Kidney epithelial cell (primary cell): ENCODE results near the gene STK39. TPM values are rescaled to one million over a fixed set of nuclear protein-coding genes. Genes with fewer than 3 reads are reported as not detected.

Experiments used
- DNase-seq: peaks from one replicate; pipeline ENCODE4 v3.0.0-alpha.2; 2010; ENCODE audit warnings: low read depth
- H3K27me3 ChIP-seq: 2 replicates; pipeline ENCODE4 v1.6.0; 2011; ENCODE audit warnings: low read length; ENCODE audit not compliant: control insufficient read depth, insufficient read depth
- H3K36me3 ChIP-seq: 2 replicates; pipeline ENCODE4 v1.5.1; 2011; ENCODE audit warnings: low read length; ENCODE audit not compliant: control insufficient read depth, insufficient read depth
- H3K4me3 ChIP-seq: 2 replicates; pipeline ENCODE4 v1.5.1; 2011; ENCODE audit warnings: low read depth, mild to moderate bottlenecking, control low read depth, low read length
- CTCF ChIP-seq: IDR thresholded peaks from 2 replicates; pipeline ENCODE4 v1.5.1; 2011; ENCODE audit warnings: mild to moderate bottlenecking, moderate library complexity, low read length, control low read depth, inconsistent platforms; ENCODE audit not compliant: insufficient read depth, poor library complexity, severe bottlenecking
- total RNA-seq: library from RNA; depleted of rRNA; stranded (reverse); fragments of >200 nt; gene quantifications from 2 replicates; pipeline ENCODE4 v1.2.3, GENCODE V29; 2015

Gene STK39
- total RNA-seq, 1 donor from 2014 or later, result 30.1 TPM

GRCh38 chr2:168034616-168035015 lies 212.8 kb downstream of the STK39 start:
- Histone ChIP-seq H3K36me3 (no peaks in the 10 kb centered on the region), H3K4me3 (no peak overlapping the region), H3K27me3 (no peaks in the 10 kb centered on the region)
- no peak for DNase-seq
- TF ChIP-seq CTCF, result no peak

DNA sequence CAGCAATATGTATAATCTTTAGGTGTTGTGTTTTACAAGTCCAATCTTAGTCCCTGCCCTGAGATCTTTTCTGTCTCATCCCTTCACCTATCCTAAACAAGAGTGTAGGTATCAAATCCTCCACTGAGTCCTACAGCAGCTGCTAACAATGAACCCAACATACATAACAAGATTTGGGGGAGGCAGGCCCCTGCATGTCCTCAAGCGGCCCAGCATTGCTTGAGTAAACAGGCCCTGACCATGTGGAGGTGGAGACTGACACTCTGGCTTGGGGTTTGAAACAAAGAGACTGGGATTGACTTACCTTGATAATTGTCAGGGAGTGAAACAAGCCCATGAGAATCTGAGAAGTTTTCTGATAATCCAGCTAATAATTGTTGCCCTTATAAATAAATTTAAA lies 213.4 kb downstream of the STK39 start:
- TF ChIP-seq CTCF, result no peak
- Histone ChIP-seq H3K36me3 (no peaks in the 10 kb centered on the region), H3K4me3 (no peak overlapping the region), H3K27me3 (no peaks in the 10 kb centered on the region)
- DNase-seq, result no peak

- no peak for TF ChIP-seq CTCF
- no peaks in the 10 kb centered on the region for H3K27me3 ChIP-seq
- DNase-seq, result no peak
- no peak overlapping the region for H3K4me3 ChIP-seq
- no peaks in the 10 kb centered on the region for H3K36me3 ChIP-seq
Observed at GRCh38 chr2:168032091-168032490, 215.3 kb downstream of the STK39 start.

DNA sequence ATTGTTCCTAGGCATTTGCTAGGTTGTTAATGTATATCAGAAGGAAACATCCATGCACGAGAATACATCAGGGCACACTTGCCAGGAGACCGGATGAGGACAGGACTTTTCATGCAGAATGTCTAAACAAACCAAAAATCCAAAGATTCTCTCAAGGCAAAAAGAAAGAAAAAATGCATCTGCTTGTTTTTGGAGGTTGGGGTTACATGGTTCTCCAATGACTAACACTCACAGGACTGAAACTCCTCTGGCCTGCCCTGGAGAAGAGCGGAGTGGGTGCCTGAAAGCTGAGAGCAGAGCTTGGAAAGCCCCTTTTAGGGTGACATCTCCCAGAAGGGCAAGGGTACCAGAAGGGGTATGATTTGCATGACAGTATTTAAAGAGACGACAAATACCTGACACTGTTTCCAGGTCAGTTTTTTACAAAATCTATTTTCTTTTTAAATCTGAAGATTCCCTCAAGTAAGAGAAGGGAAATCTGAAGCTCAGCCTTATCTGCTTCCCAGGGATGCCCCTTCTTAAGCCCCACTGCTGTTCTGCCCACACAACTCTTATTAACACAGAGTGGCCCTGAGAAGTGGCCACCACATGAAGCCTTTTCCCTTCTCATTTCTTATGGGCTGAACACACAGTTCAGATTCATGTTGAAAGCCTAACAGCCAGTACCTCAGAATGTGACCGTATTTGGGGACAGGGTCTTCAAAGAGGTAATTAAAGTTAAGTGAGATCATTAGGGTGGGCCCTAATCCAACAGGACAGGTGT lies 216.4 kb downstream of the STK39 start:
- no peaks in the 10 kb centered on the region for H3K27me3 ChIP-seq
- TF ChIP-seq CTCF, result no peak
- peak; percentile 34 for DNase-seq
- H3K4me3 ChIP-seq, result no peak overlapping the region
- no peaks in the 10 kb centered on the region for H3K36me3 ChIP-seq

- DNase-seq, result no peak
- no peaks in the 10 kb centered on the region for H3K36me3 ChIP-seq
- no peak overlapping the region for H3K4me3 ChIP-seq
- no peaks in the 10 kb centered on the region for H3K27me3 ChIP-seq
- no peak for TF ChIP-seq CTCF
Observed at GRCh38 chr2:168029071-168029470, 218.3 kb downstream of the STK39 start.

DNA sequence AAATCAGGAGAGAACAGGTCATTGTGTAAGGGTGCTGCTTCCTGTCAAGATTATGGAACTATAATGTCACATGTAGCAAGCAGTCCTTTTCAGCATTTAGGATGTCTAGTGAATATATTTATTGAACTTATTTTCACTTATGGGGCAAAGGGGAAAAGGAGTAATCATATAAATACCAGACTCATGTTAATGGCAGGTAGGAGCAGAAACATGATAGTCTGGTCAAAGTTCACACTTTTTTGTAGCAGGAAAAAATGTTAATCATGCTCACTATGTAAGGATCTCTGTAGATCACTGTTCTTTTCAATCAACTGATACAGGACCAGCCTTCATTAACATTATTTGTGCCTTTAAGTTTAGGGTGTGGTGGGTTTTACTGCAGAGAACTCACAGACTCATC lies 219.0 kb downstream of the STK39 start:
- DNase-seq, result no peak
- TF ChIP-seq CTCF, result no peak
- Histone ChIP-seq H3K36me3 (no peaks in the 10 kb centered on the region), H3K4me3 (no peak overlapping the region), H3K27me3 (no peaks in the 10 kb centered on the region)
